H1 (cell line): ENCODE data around the gene TSPAN9. TPM values are rescaled to one million over a fixed set of nuclear protein-coding genes. Genes with fewer than 3 reads are reported as not detected.

Experiments used
- CTCF ChIA-PET: fragments of 300-600 bp; sonication (Branson Sonifier 250); formaldehyde crosslinking; loops from one replicate; lab custom pipeline; 2021; ENCODE audit not compliant: partially characterized antibody; lab: Charles Lee
- POLR2A ChIA-PET: fragments of 300-600 bp; sonication (Branson Sonifier 250); formaldehyde crosslinking; loops from one replicate; lab custom pipeline; 2021; ENCODE audit warnings: inconsistent platforms; ENCODE audit not compliant: partially characterized antibody; lab: Charles Lee
- DNase-seq, 2 experiments: peaks; one replicate each; pipeline versions ENCODE4 v3.0.0 to v3.0.0-alpha.2; 2010 to 2022; ENCODE audit warnings: low spot score in 2 of 2, low read depth in 1 of 2, mixed read lengths in 1 of 2
- FAIRE-seq: peaks from 2 replicates; lab custom pipeline; 2011; peaks lifted over from hg19 to GRCh38; lab: Jason Lieb, UNC
- H2AFZ ChIP-seq: 2 replicates; pipeline ENCODE4 v1.8.1; 2012; ENCODE audit warnings: low read length, inconsistent platforms
- H2AK5ac ChIP-seq: 2 replicates; pipeline ENCODE4 v1.6.1; 2013; ENCODE audit warnings: low read depth, low read length
- H2BK120ac ChIP-seq: replicated peaks from 2 replicates; pipeline ENCODE3; 2013; ENCODE audit warnings: low read depth, low read length, inconsistent platforms
- H2BK12ac ChIP-seq: 2 replicates; pipeline ENCODE4 v1.6.1; 2013; ENCODE audit warnings: low read depth, low read length
- H2BK15ac ChIP-seq: 2 replicates; pipeline ENCODE4 v1.6.1; 2013; ENCODE audit warnings: low read length
- H2BK20ac ChIP-seq: 2 replicates; pipeline ENCODE4 v1.6.1; 2013; ENCODE audit warnings: low read length
- H2BK5ac ChIP-seq: 2 replicates; pipeline ENCODE4 v1.6.1; 2013; ENCODE audit warnings: low read depth, low read length
- H3K14ac ChIP-seq: 2 replicates; pipeline ENCODE4 v1.6.1; 2013; ENCODE audit warnings: inconsistent platforms; ENCODE audit not compliant: insufficient read length
- H3K18ac ChIP-seq: 2 replicates; pipeline ENCODE4 v1.6.1; 2013; ENCODE audit warnings: low read length; ENCODE audit errors: extremely low read depth
- H3K23ac ChIP-seq: 2 replicates; pipeline ENCODE4 v1.6.1; 2013; ENCODE audit warnings: inconsistent platforms; ENCODE audit not compliant: insufficient read length
- H3K23me2 ChIP-seq: 2 replicates; pipeline ENCODE4 v1.6.1; 2013; ENCODE audit warnings: low read depth, low read length
- H3K27ac ChIP-seq: 2 replicates; pipeline ENCODE4 v1.6.1; 2011; ENCODE audit warnings: low read depth, low read length, inconsistent platforms
- H3K27me3 ChIP-seq, 4 experiments: replicated peaks in 1 of 4; 1 replicate in 1 of 4; 2 replicates in 3 of 4; pipeline versions ENCODE4 v1.6.1 to v1.8.1; 2011 to 2013; ENCODE audit warnings: low read length in 3 of 4, mild to moderate bottlenecking in 3 of 4, inconsistent platforms in 2 of 4, mixed read lengths in 2 of 4, moderate library complexity in 1 of 4; ENCODE audit not compliant: control insufficient read depth in 3 of 4, insufficient read depth in 3 of 4; ENCODE audit errors: extremely low read depth in 1 of 4
- H3K36me3 ChIP-seq, 4 experiments: 2 replicates each; pipeline versions ENCODE4 v1.6.1 to v1.8.1; 2011 to 2013; ENCODE audit warnings: mild to moderate bottlenecking in 4 of 4, low read length in 3 of 4, moderate library complexity in 2 of 4, control low read depth in 1 of 4, inconsistent platforms in 1 of 4; ENCODE audit not compliant: insufficient read depth in 4 of 4, control insufficient read depth in 2 of 4
- H3K4ac ChIP-seq: replicated peaks from 2 replicates; pipeline ENCODE3; 2013; ENCODE audit warnings: low read length, low read depth, mixed read lengths, inconsistent platforms; ENCODE audit not compliant: insufficient read length
- H3K4me1 ChIP-seq, 4 experiments: replicated peaks in 1 of 4; 1 replicate in 1 of 4; 2 replicates in 3 of 4; pipeline versions ENCODE4 v1.6.1 to v1.8.1; 2011 to 2013; ENCODE audit warnings: low read length in 3 of 4, inconsistent platforms in 2 of 4, mixed read lengths in 1 of 4; ENCODE audit not compliant: insufficient read depth in 4 of 4, control insufficient read depth in 3 of 4
- H3K4me2 ChIP-seq, 2 experiments: 2 replicates each; pipeline versions ENCODE4 v1.6.1 to v1.8.1; 2011 to 2013; ENCODE audit warnings: low read depth in 2 of 2, low read length in 2 of 2, control low read depth in 1 of 2, inconsistent platforms in 1 of 2, mild to moderate bottlenecking in 1 of 2; ENCODE audit not compliant: insufficient read depth in 1 of 2
- H3K4me3 ChIP-seq, 4 experiments: fragments of 200-600, 300-600 bp in 1 of 4; sonication (generic), shearing (Covaris generic), sonication (Bioruptor Twin) in 1 of 4; 2 replicates each; pipeline versions ENCODE4 v1.5.1 to v1.8.1; 2011 to 2016; ENCODE audit warnings: low read length in 4 of 4, low read depth in 3 of 4, control low read depth in 2 of 4, inconsistent platforms in 2 of 4, mild to moderate bottlenecking in 2 of 4, mixed read lengths in 1 of 4, moderate library complexity in 1 of 4; ENCODE audit not compliant: insufficient read depth in 2 of 4; ENCODE audit errors: extremely low read depth in 1 of 4
- H3K56ac ChIP-seq: replicated peaks from 2 replicates; pipeline ENCODE3; 2013; ENCODE audit warnings: low read depth, mild to moderate bottlenecking, mixed read lengths, low read length, inconsistent platforms; ENCODE audit not compliant: insufficient read length
- H3K79me1 ChIP-seq: 2 replicates; pipeline ENCODE4 v1.6.1; 2013; ENCODE audit warnings: low read depth, low read length, control low read depth
- H3K79me2 ChIP-seq, 2 experiments: 2 replicates each; pipeline versions ENCODE4 v1.6.1 to v1.8.1; 2012 to 2013; ENCODE audit warnings: low read length in 2 of 2, mild to moderate bottlenecking in 2 of 2, inconsistent platforms in 1 of 2; ENCODE audit not compliant: insufficient read depth in 2 of 2, control insufficient read depth in 1 of 2
- H3K9ac ChIP-seq, 4 experiments: replicated peaks in 1 of 4; 1 replicate in 1 of 4; 2 replicates in 3 of 4; pipeline versions ENCODE4 v1.6.1 to v1.8.1; 2011 to 2013; ENCODE audit warnings: low read depth in 3 of 4, low read length in 3 of 4, control low read depth in 2 of 4, mild to moderate bottlenecking in 2 of 4, moderate library complexity in 2 of 4, inconsistent platforms in 1 of 4; ENCODE audit errors: extremely low read depth in 1 of 4
- H3K9me3 ChIP-seq, 2 experiments: 2 replicates each; pipeline versions ENCODE4 v1.6.1 to v1.8.1; 2012 to 2013; ENCODE audit warnings: mild to moderate bottlenecking in 2 of 2, moderate library complexity in 2 of 2, control low read depth in 1 of 2, inconsistent platforms in 1 of 2, low read depth in 1 of 2, low read length in 1 of 2, mixed read lengths in 1 of 2; ENCODE audit not compliant: insufficient read depth in 2 of 2
- H4K20me1 ChIP-seq, 2 experiments: replicated peaks in 1 of 2; 2 replicates each; pipeline versions ENCODE3 to v1.8.1; 2011 to 2013; ENCODE audit warnings: inconsistent platforms in 2 of 2, low read length in 2 of 2, mild to moderate bottlenecking in 1 of 2; ENCODE audit not compliant: insufficient read depth in 2 of 2, control insufficient read depth in 1 of 2
- H4K5ac ChIP-seq: 2 replicates; pipeline ENCODE4 v1.6.1; 2013; ENCODE audit warnings: low read length, low read depth, mixed read lengths, inconsistent platforms; ENCODE audit not compliant: insufficient read length
- H4K8ac ChIP-seq: 2 replicates; pipeline ENCODE4 v1.8.0; 2013; ENCODE audit warnings: mild to moderate bottlenecking, moderate library complexity, low read length, inconsistent platforms; ENCODE audit not compliant: insufficient read depth; ENCODE audit errors: extremely low read depth
- H4K91ac ChIP-seq: replicated peaks from 2 replicates; pipeline ENCODE3; 2013; ENCODE audit warnings: low read length, mixed read lengths, inconsistent platforms; ENCODE audit not compliant: insufficient read length
- BACH1 ChIP-seq: IDR thresholded peaks from 2 replicates; pipeline ENCODE4 v1.6.1; 2012; ENCODE audit warnings: low read length, improper control_type of control experiment
- BRCA1 ChIP-seq: IDR thresholded peaks from 2 replicates; pipeline ENCODE4 v1.6.1; 2012; ENCODE audit warnings: low read depth, low read length, improper control_type of control experiment
- EP300 ChIP-seq, 2 experiments: IDR thresholded peaks; 1 replicate in 1 of 2; 2 replicates in 1 of 2; pipeline ENCODE4 v1.6.1; 2011 to 2012; ENCODE audit warnings: low read depth in 2 of 2, low read length in 2 of 2, mild to moderate bottlenecking in 2 of 2, borderline replicate concordance in 1 of 2, inconsistent platforms in 1 of 2, moderate library complexity in 1 of 2
- FOSL1 ChIP-seq: IDR thresholded peaks from 2 replicates; pipeline ENCODE4 v1.6.1; 2011; ENCODE audit warnings: mild to moderate bottlenecking, low read depth, low read length, moderate library complexity; ENCODE audit not compliant: insufficient read depth
- JUN ChIP-seq: IDR thresholded peaks from 2 replicates; pipeline ENCODE4 v1.6.1; 2011; ENCODE audit warnings: low read depth, mild to moderate bottlenecking, improper control_type of control experiment, low read length
- KDM1A ChIP-seq: fragments of 200-600, 300-600 bp; sonication (generic); IDR thresholded peaks from 2 replicates; pipeline ENCODE4 v1.7.1; 2016; ENCODE audit warnings: mild to moderate bottlenecking, low read length, borderline replicate concordance
- KDM5A ChIP-seq: fragments of 200-600 bp; IDR thresholded peaks from 2 replicates; pipeline ENCODE4 v1.7.1; 2012; ENCODE audit warnings: mild to moderate bottlenecking, low read length, inconsistent platforms, mixed read lengths
- POLR2A ChIP-seq, 2 experiments: IDR thresholded peaks; 1 replicate in 1 of 2; 2 replicates in 1 of 2; pipeline ENCODE4 v1.6.1; 2011; ENCODE audit warnings: low read depth in 2 of 2, low read length in 2 of 2, mild to moderate bottlenecking in 2 of 2; ENCODE audit errors: control extremely low read depth in 1 of 2
- RNF2 ChIP-seq: fragments of 200-900, 300-1000 bp; sonication (generic); IDR thresholded peaks from 2 replicates; pipeline ENCODE4 v1.7.1; 2016; ENCODE audit warnings: borderline replicate concordance, low read depth, mild to moderate bottlenecking, antibody characterized with exemption, low read length; ENCODE audit not compliant: poor library complexity, severe bottlenecking; ENCODE audit errors: missing control alignments
- RXRA ChIP-seq: IDR thresholded peaks from 2 replicates; pipeline ENCODE4 v1.6.1; 2011; ENCODE audit warnings: low read depth, mild to moderate bottlenecking, low read length, moderate library complexity; ENCODE audit not compliant: insufficient read depth
- SUZ12 ChIP-seq: fragments of 200-600 bp; sonication (generic); IDR thresholded peaks from 2 replicates; pipeline ENCODE4 v1.6.1; 2012; ENCODE audit warnings: mild to moderate bottlenecking, inconsistent platforms, low read length, moderate library complexity, mixed read lengths
- TAF1 ChIP-seq: IDR thresholded peaks from 2 replicates; pipeline ENCODE4 v1.6.1; 2011; ENCODE audit warnings: mild to moderate bottlenecking, low read depth, low read length
- TCF12 ChIP-seq: IDR thresholded peaks from 2 replicates; pipeline ENCODE4 v1.6.1; 2011; ENCODE audit warnings: low read depth, mild to moderate bottlenecking, low read length
- WGBS, 2 experiments: shearing (Covaris generic) in 1 of 2; methylation state at CpG; one replicate each; pipeline versions ENCODE4 v1.1.6 to v1.1.7; 2013 to 2015; ENCODE audit warnings: low lambda C conversion rate in 2 of 2, mixed read lengths in 2 of 2, inconsistent platforms in 1 of 2, low coverage in 1 of 2, missing lambda C conversion rate in 1 of 2; ENCODE audit not compliant: insufficient replicate concordance in 2 of 2, insufficient coverage in 1 of 2, insufficient read length in 1 of 2; ENCODE audit errors: extremely low coverage in 1 of 2, missing lambda C conversion rate in 1 of 2; 5-methylcytosine and 5-hydroxymethylcytosine counted together
- polyA plus RNA-seq, 7 experiments: library from polyadenylated mRNA; depleted of rRNA in 3 of 7; stranded (reverse) in 5 of 7; unstranded in 2 of 7; fragments of >200 nt in 5 of 7; fragments of 200-250 nt in 2 of 7; gene quantifications; 1 replicate in 5 of 7; 2 replicates in 1 of 7; 4 replicates in 1 of 7; pipeline versions ENCODE4 v1.2.1 to v1.2.3, GENCODE V29; 2011 to 2013; ENCODE audit warnings: missing spikeins in 2 of 7, mixed read lengths in 2 of 7
- total RNA-seq: library from RNA; stranded (reverse); fragmentation: NEBNext Ultra II Directional; extraction: Animal tissue kit (Norgen Biotek cat#: 25700); gene quantifications from 2 replicates; pipeline ENCODE4 v1.2.1, GENCODE V29; 2021

TSPAN9 gene
- total and polyA plus RNA-seq, 2 of the 8 experiments (the other 6 are each of a cell fraction or from before 2014, with no cell fraction given): 11.5 to 29.1 TPM

- Histone ChIP-seq H2AFZ (no peak overlapping the region), H3K27me3 (no peaks in the 10 kb centered on the region), H2BK20ac (no peak overlapping the region), H3K23me2 (no peaks in the 10 kb centered on the region), H3K79me1 (no peaks in the 10 kb centered on the region), H3K4ac (no peak overlapping the region), H2BK15ac (no peak overlapping the region), H3K4me3 (no peak overlapping the region), H2AK5ac (no peak overlapping the region), H4K91ac (no peak overlapping the region), H2BK12ac (no peak overlapping the region), H4K20me1 (no peaks in the 10 kb centered on the region), H3K79me2 (no peaks in the 10 kb centered on the region), H3K9me3 (no peaks in the 10 kb centered on the region; a peak in 1 of 4 replicates), H2BK120ac (no peak overlapping the region), H3K18ac (no peak overlapping the region), H3K36me3 (no peaks in the 10 kb centered on the region), H3K9ac (no peak overlapping the region), H3K56ac (no peak overlapping the region), H3K4me2 (no peak overlapping the region), H4K8ac (no peak overlapping the region), H4K5ac (no peak overlapping the region), H2BK5ac (no peak overlapping the region), H3K14ac (no peak overlapping the region), H3K23ac (no peak overlapping the region), H3K27ac (no peak overlapping the region), H3K4me1 (no peaks in the 10 kb centered on the region; a peak in 1 of 7 replicates)
- FAIRE-seq (no peak), DNase-seq (no peak)
- TF ChIP-seq KDM1A (no peak), POLR2A (IDR thresholded peaks at IDR 0.05; ENCODE audit: control extremely low read depth in 1 of 2, low read depth in 2 of 2, low read length in 2 of 2) (no peak), SUZ12 (no peak), RXRA (no peak), RNF2 (no peak), KDM5A (no peak), FOSL1 (no peak), TCF12 (no peak), TAF1 (no peak), BRCA1 (no peak), BACH1 (no peak), EP300 (IDR thresholded peaks at IDR 0.05; ENCODE audit: borderline replicate concordance in 1 of 2, low read depth in 2 of 2, low read length in 2 of 2) (no peak), JUN (no peak)
- ChIA-PET POLR2A (no interaction called here), CTCF (interaction anchor here (1.0 to 1.3 kb wide), 2 partner anchors 29 to 39 kb away, joined by 4 read pairs; no protein-coding TSS in a partner anchor)
- 94% methylated on average over 4 of the region's 4 CpGs; no CpG with 5 or more reads in 1 of the 2 experiments for WGBS, 2 experiments
Observed at GRCh38 chr12:3246253-3246652, 169.1 kb downstream of the TSPAN9 start.
